ENCODE results near the gene KISS1R. TPM values are rescaled to one million over a fixed set of nuclear protein-coding genes. Genes with fewer than 3 reads are reported as not detected.

KISS1R gene
- total RNA-seq, 2 donors from 2014 or later = not detected

- DNase-seq (ENCODE audit: low spot score) = no peak
- intact Hi-C loops (cut with DNase I) = no loop called here
- WGBS = 95% methylated on average over 23 of the region's 23 CpGs
- TF ChIP-seq POLR2AphosphoS5 (IDR thresholded peaks at IDR 0.05) = no peak
- TF ChIP-seq POLR2A (IDR thresholded peaks at IDR 0.05) = no peak
- TF ChIP-seq CTCF (IDR thresholded peaks at IDR 0.05) = no peak
- H3K36me3 ChIP-seq = no peaks in the 10 kb centered on the region
- H3K4me1 ChIP-seq (replicated peaks) = peaks cover 21% of the 10 kb centered on the region
- no peak overlapping the region for H3K4me3 ChIP-seq
- H3K27ac ChIP-seq = no peak overlapping the region
- no peaks in the 10 kb centered on the region for H3K27me3 ChIP-seq (replicated peaks; ENCODE audit: insufficient read depth)
- H3K9me3 ChIP-seq = no peaks in the 10 kb centered on the region
Observed at GRCh38 chr19:938233-938923, 21.2 kb downstream of the KISS1R start.

GRCh38 chr19:939439-939838 lies 22.3 kb downstream of the KISS1R start:
- DNase-seq (ENCODE audit: low spot score) = no peak
- 94% methylated on average over 22 of the region's 22 CpGs for WGBS

GRCh38 chr19:939922-940321 lies 22.8 kb downstream of the KISS1R start:
- Histone ChIP-seq H3K4me1 (replicated peaks) (peaks cover 9% of the 10 kb centered on the region), H3K4me3 (no peak overlapping the region), H3K27me3 (replicated peaks; ENCODE audit: insufficient read depth) (no peaks in the 10 kb centered on the region), H3K27ac (peak overlapping the region in 1 of 2 donors; percentile 77), H3K9me3 (no peaks in the 10 kb centered on the region), H3K36me3 (no peaks in the 10 kb centered on the region)
- intact Hi-C loops (cut with DNase I) = no loop called here
- no peak for DNase-seq (ENCODE audit: low spot score)
- TF ChIP-seq CTCF (IDR thresholded peaks at IDR 0.05) (no peak), POLR2A (IDR thresholded peaks at IDR 0.05) (no peak), POLR2AphosphoS5 (IDR thresholded peaks at IDR 0.05) (no peak)
- 93% methylated on average over 7 of the region's 7 CpGs for WGBS

More at GRCh38 chr19:939439-939838, 22.3 kb downstream of the KISS1R start:
- Histone ChIP-seq H3K4me1 (replicated peaks) (peaks cover 12% of the 10 kb centered on the region), H3K4me3 (no peak overlapping the region), H3K36me3 (no peaks in the 10 kb centered on the region), H3K27ac (no peak overlapping the region), H3K27me3 (replicated peaks; ENCODE audit: insufficient read depth) (no peaks in the 10 kb centered on the region), H3K9me3 (no peaks in the 10 kb centered on the region)
- TF ChIP-seq CTCF (IDR thresholded peaks at IDR 0.05) (no peak), POLR2AphosphoS5 (IDR thresholded peaks at IDR 0.05) (no peak), POLR2A (IDR thresholded peaks at IDR 0.05) (no peak)
- intact Hi-C loops (cut with DNase I) = no loop called here

- peak; percentile 54 for DNase-seq (ENCODE audit: low spot score)
- H3K4me1 ChIP-seq (replicated peaks) = peaks cover 3% of the 10 kb centered on the region
- H3K9me3 ChIP-seq = no peaks in the 10 kb centered on the region
- no peaks in the 10 kb centered on the region for H3K36me3 ChIP-seq
- no peak for TF ChIP-seq CTCF (IDR thresholded peaks at IDR 0.05)
- peak; percentile 35 for TF ChIP-seq POLR2AphosphoS5 (IDR thresholded peaks at IDR 0.05)
- no peak for TF ChIP-seq POLR2A (IDR thresholded peaks at IDR 0.05)
- no peaks in the 10 kb centered on the region for H3K27me3 ChIP-seq (replicated peaks; ENCODE audit: insufficient read depth)
- intact Hi-C loops (cut with DNase I) = no loop called here
- WGBS = 10% methylated on average over 31 of the region's 64 CpGs
- H3K27ac ChIP-seq = peak overlapping the region; percentile 63 to 77
- peak overlapping the region; percentile 24 to 27 for H3K4me3 ChIP-seq
Observed at GRCh38 chr19:940591-941291, 23.6 kb downstream of the KISS1R start.
